ENCODE data around the gene PPFIA2.

Gene PPFIA2

GRCh38 chr12:81400024-81400423 lies 359.1 kb downstream of the PPFIA2 start:
- no peaks in the 10 kb centered on the region for H3K4me1 Mint-ChIP-seq (ENCODE audit: low read depth)
- H3K4me3 Mint-ChIP-seq: no peak overlapping the region
- H3K27ac Mint-ChIP-seq: no peak overlapping the region
- no peaks in the 10 kb centered on the region for H3K36me3 Mint-ChIP-seq (ENCODE audit: low read depth)
- H3K27me3 Mint-ChIP-seq: no peaks in the 10 kb centered on the region
- peaks cover 3% of the 10 kb centered on the region for H3K9me3 Mint-ChIP-seq
- DNase-seq: no peak

DNA sequence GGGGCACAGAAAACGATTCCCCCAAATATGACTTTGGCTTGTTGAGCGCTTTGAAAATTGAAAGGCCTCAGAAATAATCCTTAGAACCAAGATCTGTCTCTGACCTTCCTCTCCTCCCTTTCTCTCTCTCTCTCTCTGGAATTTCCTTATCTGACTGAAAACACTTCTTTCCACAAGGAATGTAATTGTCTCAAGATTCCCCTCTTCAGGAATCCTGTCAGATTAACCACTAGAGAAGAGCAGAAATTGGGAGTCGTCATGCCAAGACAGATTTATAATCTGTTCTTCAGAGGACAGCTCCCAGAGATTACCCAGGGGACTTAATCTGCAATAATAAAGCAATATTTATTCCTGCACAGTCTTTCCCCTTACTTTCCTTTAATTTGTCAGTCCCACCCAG lies 363.7 kb downstream of the PPFIA2 start:
- Mint-ChIP-seq H3K9me3 (peaks cover 3% of the 10 kb centered on the region), H3K4me3 (no peak overlapping the region), H3K27me3 (no peaks in the 10 kb centered on the region)

GRCh38 chr12:81389550-81390099 lies 369.5 kb downstream of the PPFIA2 start:
- Mint-ChIP-seq H3K27me3 (no peaks in the 10 kb centered on the region), H3K9me3 (peaks cover 3% of the 10 kb centered on the region), H3K36me3 (ENCODE audit: low read depth) (no peaks in the 10 kb centered on the region), H3K27ac (no peak overlapping the region), H3K4me1 (ENCODE audit: low read depth) (no peaks in the 10 kb centered on the region), H3K4me3 (no peak overlapping the region)
- DNase-seq: no peak

More for the DNA sequence above, 363.7 kb downstream of the PPFIA2 start:
- no peak for DNase-seq
- Mint-ChIP-seq H3K4me1 (ENCODE audit: low read depth) (no peaks in the 10 kb centered on the region), H3K36me3 (ENCODE audit: low read depth) (no peaks in the 10 kb centered on the region), H3K27ac (no peak overlapping the region)

DNA sequence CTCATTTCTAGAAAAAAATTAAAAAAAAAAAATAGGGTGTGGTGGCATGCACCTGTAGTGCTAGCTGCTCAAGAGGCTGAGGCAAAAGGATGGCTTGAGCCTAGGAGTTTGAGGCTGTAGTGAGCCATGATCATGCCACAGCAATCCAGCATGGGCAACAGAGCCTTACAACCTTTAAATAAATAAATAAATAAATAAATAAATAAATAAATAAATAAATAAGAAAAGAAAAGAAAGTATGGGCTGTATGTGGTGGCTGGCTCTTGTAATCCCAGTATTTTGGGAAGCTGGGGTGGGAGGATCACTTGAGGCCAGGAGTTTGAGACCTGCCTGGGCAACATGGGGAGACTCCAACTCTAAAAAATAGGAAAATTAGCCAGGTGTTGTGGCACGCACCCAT lies 373.0 kb downstream of the PPFIA2 start:
- DNase-seq: no peak
- H3K36me3 Mint-ChIP-seq (ENCODE audit: low read depth): no peaks in the 10 kb centered on the region
- H3K9me3 Mint-ChIP-seq: peaks cover 3% of the 10 kb centered on the region
- no peaks in the 10 kb centered on the region for H3K4me1 Mint-ChIP-seq (ENCODE audit: low read depth)
- no peak overlapping the region for H3K4me3 Mint-ChIP-seq
- H3K27me3 Mint-ChIP-seq: no peaks in the 10 kb centered on the region
- H3K27ac Mint-ChIP-seq: no peak overlapping the region

- no peaks in the 10 kb centered on the region for H3K9me3 Mint-ChIP-seq
- no peaks in the 10 kb centered on the region for H3K27me3 Mint-ChIP-seq
- H3K4me1 Mint-ChIP-seq (ENCODE audit: low read depth): no peaks in the 10 kb centered on the region
- no peak overlapping the region for H3K27ac Mint-ChIP-seq
- no peak overlapping the region for H3K4me3 Mint-ChIP-seq
- no peaks in the 10 kb centered on the region for H3K36me3 Mint-ChIP-seq (ENCODE audit: low read depth)
- DNase-seq: no peak
Measured at GRCh38 chr12:81381951-81382350, 377.2 kb downstream of the PPFIA2 start.

- H3K9me3 Mint-ChIP-seq: no peaks in the 10 kb centered on the region
- H3K4me3 Mint-ChIP-seq: no peak overlapping the region
- DNase-seq: no peak
- no peaks in the 10 kb centered on the region for H3K27me3 Mint-ChIP-seq
- H3K36me3 Mint-ChIP-seq (ENCODE audit: low read depth): no peaks in the 10 kb centered on the region
- H3K4me1 Mint-ChIP-seq (ENCODE audit: low read depth): no peaks in the 10 kb centered on the region
- no peak overlapping the region for H3K27ac Mint-ChIP-seq
Measured at GRCh38 chr12:81378601-81379285, 380.4 kb downstream of the PPFIA2 start.

- no peak overlapping the region for H3K27ac Mint-ChIP-seq
- no peak overlapping the region for H3K4me3 Mint-ChIP-seq
- DNase-seq: no peak
- H3K9me3 Mint-ChIP-seq: peaks cover 2% of the 10 kb centered on the region
- no peaks in the 10 kb centered on the region for H3K27me3 Mint-ChIP-seq
- no peaks in the 10 kb centered on the region for H3K36me3 Mint-ChIP-seq (ENCODE audit: low read depth)
- no peaks in the 10 kb centered on the region for H3K4me1 Mint-ChIP-seq (ENCODE audit: low read depth)
Measured at GRCh38 chr12:81377771-81378170, 381.4 kb downstream of the PPFIA2 start.

- H3K4me3 Mint-ChIP-seq: no peak overlapping the region
- no peaks in the 10 kb centered on the region for H3K36me3 Mint-ChIP-seq (ENCODE audit: low read depth)
- no peaks in the 10 kb centered on the region for H3K4me1 Mint-ChIP-seq (ENCODE audit: low read depth)
- peaks cover 2% of the 10 kb centered on the region for H3K9me3 Mint-ChIP-seq
- H3K27me3 Mint-ChIP-seq: no peaks in the 10 kb centered on the region
- no peak overlapping the region for H3K27ac Mint-ChIP-seq
- DNase-seq: no peak
Measured at GRCh38 chr12:81375969-81376368, 383.2 kb downstream of the PPFIA2 start.

DNA sequence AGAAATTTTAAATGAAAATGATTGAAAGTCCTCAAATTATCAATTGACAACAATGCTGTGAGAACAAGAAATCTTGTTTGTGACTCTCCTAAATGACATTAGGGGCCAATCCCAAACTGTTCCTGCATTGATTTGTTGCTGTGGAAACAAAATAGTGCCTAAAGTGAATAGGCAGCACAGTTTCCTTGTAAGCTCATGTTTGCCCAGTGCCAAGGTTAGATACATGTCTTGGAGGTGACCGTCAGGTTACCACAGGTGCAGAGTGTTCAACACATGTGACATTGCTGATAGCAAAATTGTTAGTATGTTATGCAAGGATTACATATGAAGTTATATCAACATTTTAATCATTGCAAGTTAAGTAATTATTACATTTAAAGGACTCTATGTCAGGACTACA lies 388.7 kb downstream of the PPFIA2 start:
- Mint-ChIP-seq H3K27ac (no peak overlapping the region), H3K27me3 (no peaks in the 10 kb centered on the region), H3K4me1 (ENCODE audit: low read depth) (no peaks in the 10 kb centered on the region), H3K9me3 (peaks cover 2% of the 10 kb centered on the region), H3K36me3 (ENCODE audit: low read depth) (no peaks in the 10 kb centered on the region), H3K4me3 (no peak overlapping the region)
- DNase-seq: no peak

DNA sequence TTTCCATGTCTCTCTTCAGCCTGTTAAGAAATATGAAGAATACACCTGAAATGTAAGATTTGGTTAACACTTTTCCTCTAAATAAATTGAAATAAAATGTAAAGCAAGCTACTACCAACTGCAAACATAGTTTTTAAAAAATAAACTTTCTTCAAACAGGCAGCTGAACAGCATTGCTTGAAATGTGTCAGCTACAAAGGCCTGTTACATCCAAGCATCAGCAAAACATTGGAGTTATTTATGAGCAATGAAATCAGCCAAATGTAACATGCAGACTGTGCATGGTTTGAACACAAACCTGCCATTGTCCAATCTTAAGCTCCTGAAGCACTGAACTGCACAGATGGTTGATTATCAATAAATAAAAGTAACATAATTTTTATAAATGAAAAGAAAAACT lies 390.0 kb downstream of the PPFIA2 start:
- no peak for DNase-seq
- Mint-ChIP-seq H3K27me3 (no peaks in the 10 kb centered on the region), H3K36me3 (ENCODE audit: low read depth) (no peaks in the 10 kb centered on the region), H3K4me3 (no peak overlapping the region), H3K9me3 (peaks cover 2% of the 10 kb centered on the region), H3K4me1 (ENCODE audit: low read depth) (no peaks in the 10 kb centered on the region), H3K27ac (no peak overlapping the region)

DNA sequence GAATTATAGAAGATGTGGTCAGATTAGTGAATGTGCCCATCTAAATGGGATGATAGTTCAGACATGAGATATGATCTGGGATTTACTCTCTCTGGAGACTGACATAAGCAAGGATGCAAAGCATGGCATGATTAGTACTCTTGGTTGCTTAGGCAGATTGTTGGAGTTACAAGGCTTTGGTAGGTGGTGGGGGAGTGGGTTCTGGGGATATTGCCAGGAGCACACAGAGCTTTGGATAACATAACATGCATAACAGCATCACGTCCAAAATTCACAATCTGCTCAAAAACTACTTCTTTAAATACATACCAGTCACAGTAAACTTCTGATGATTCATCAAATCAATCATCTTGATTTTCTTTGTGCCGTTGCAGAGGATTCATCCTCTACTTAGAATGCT lies 393.9 kb downstream of the PPFIA2 start:
- H3K36me3 Mint-ChIP-seq (ENCODE audit: low read depth): no peaks in the 10 kb centered on the region
- no peaks in the 10 kb centered on the region for H3K9me3 Mint-ChIP-seq
- no peak overlapping the region for H3K27ac Mint-ChIP-seq
- H3K27me3 Mint-ChIP-seq: no peaks in the 10 kb centered on the region
- H3K4me3 Mint-ChIP-seq: no peak overlapping the region
- no peak for DNase-seq
- no peaks in the 10 kb centered on the region for H3K4me1 Mint-ChIP-seq (ENCODE audit: low read depth)

- no peaks in the 10 kb centered on the region for H3K27me3 Mint-ChIP-seq
- DNase-seq: no peak
Measured at GRCh38 chr12:81360916-81361315, 398.2 kb downstream of the PPFIA2 start.

DNA sequence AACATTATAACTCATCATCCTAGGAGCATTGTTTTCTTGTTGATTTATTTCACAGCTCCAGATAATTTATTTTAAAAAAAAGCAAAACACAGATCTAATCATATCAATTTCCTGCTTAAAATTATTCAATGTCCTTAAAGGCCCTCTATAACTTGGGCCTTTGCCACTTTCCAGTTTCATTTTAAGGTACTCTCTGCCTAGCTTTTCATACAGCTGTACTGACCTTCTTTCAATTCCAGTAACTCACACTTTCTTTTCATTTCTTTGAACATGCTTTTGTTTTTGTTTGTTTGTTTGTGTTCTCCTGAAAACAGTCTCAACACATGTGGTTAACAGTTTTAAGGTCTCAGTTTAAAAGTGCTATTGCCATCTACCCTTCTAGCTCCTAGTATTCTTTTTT lies 399.4 kb downstream of the PPFIA2 start:
- no peaks in the 10 kb centered on the region for H3K36me3 Mint-ChIP-seq (ENCODE audit: low read depth)
- H3K9me3 Mint-ChIP-seq: peaks cover 2% of the 10 kb centered on the region
- H3K4me1 Mint-ChIP-seq (ENCODE audit: low read depth): no peaks in the 10 kb centered on the region
- H3K27me3 Mint-ChIP-seq: no peaks in the 10 kb centered on the region
- no peak overlapping the region for H3K4me3 Mint-ChIP-seq
- no peak for DNase-seq
- H3K27ac Mint-ChIP-seq: no peak overlapping the region

More at GRCh38 chr12:81360916-81361315, 398.2 kb downstream of the PPFIA2 start:
- H3K36me3 Mint-ChIP-seq (ENCODE audit: low read depth): no peaks in the 10 kb centered on the region
- H3K27ac Mint-ChIP-seq: no peak overlapping the region
- H3K9me3 Mint-ChIP-seq: peaks cover 1% of the 10 kb centered on the region
- no peak overlapping the region for H3K4me3 Mint-ChIP-seq
- no peaks in the 10 kb centered on the region for H3K4me1 Mint-ChIP-seq (ENCODE audit: low read depth)

DNA sequence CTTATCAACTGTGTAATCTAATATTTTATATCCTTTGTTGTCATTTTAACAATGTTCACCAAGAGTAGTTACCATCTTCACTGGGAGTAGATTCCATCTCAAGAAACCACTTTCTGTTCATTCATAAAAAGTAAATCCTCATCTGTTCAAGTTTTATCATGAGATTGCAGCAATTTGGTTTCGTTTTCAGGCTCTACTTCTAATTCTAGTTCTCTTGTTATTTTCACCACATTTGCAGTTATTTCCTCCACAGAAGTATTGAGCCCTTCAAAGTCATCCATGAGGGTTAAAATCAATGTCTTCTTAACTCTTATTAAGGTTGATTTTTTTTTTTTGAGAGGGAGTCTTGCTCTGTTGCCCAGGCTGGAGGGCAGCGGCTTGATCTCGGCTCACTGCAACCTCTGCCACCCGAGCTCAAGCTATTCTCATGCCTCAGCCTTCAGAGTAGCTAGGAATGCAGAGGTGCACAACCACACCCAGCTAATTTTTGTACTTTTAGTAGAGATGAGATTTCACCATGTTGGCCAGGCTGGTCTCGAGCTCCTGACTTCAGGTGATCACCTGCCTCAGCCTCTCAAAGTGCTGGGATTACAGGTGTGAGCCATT lies 404.7 kb downstream of the PPFIA2 start:
- no peak overlapping the region for H3K27ac Mint-ChIP-seq
- no peaks in the 10 kb centered on the region for H3K36me3 Mint-ChIP-seq (ENCODE audit: low read depth)
- H3K27me3 Mint-ChIP-seq: no peaks in the 10 kb centered on the region
- H3K4me3 Mint-ChIP-seq: no peak overlapping the region
- DNase-seq: no peak
- H3K9me3 Mint-ChIP-seq: peaks cover 2% of the 10 kb centered on the region
- H3K4me1 Mint-ChIP-seq (ENCODE audit: low read depth): no peaks in the 10 kb centered on the region

GRCh38 chr12:81350309-81350708 lies 408.8 kb downstream of the PPFIA2 start:
- Mint-ChIP-seq H3K9me3 (no peaks in the 10 kb centered on the region), H3K27me3 (no peaks in the 10 kb centered on the region), H3K27ac (no peak overlapping the region), H3K4me1 (ENCODE audit: low read depth) (no peaks in the 10 kb centered on the region), H3K36me3 (ENCODE audit: low read depth) (no peaks in the 10 kb centered on the region), H3K4me3 (no peak overlapping the region)
- DNase-seq: no peak

All from activated T-cell treated with anti-CD3 and anti-CD28 coated beads, Interleukin-2, amount 50 U/mL, for 24 hours (primary cell).